Measurements from ENCODE around the gene NEURL1. TPM values are rescaled to one million over a fixed set of nuclear protein-coding genes. Genes with fewer than 3 reads are reported as not detected.

The NEURL1 gene
- total and polyA plus RNA-seq, 2 donors (not counting 1 experiment from before 2014, with no cell fraction given), result 0.30 to 0.57 TPM

DNA sequence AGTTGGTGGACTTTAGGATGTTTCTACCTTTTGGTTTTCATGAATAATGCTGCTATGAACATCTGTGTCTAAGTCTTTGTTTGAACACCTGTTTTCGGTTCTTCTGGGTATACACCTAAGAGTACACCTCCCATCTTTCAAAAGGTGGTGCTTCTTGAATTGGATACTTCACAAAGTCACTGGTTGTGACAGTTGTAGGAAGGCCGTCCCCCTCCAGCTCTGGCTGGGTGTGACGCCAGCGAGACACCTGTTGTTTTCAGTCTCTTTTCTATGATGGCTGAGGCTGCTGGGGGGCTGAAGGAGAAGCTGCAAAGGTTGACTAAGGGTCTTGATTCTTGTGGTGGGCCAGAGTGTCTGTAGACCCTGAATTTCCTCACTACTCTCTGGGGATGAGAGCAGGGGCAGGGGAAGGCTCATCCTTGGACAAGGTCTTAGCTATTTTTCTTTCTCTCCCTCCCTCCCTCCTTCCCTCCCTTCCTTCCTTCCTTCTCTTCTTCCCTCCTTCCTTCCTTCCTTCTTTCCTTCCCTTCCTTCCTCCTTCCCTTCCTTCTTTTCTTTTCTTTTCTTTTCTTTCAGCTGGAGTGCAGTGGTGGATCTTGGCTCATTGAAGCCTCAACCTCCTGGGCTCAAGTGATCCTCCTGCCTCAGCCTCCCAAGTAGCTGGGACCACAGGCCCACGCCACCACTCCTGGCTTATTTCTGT lies 5.6 kb downstream of the NEURL1 start:
- intact Hi-C loops (cut with micrococcal nuclease), result no loop called here
- Mint-ChIP-seq H3K27ac (no peak overlapping the region), H3K4me1 (peaks cover 5% of the 10 kb centered on the region), H3K4me3 (no peak overlapping the region), H3K9me3 (ENCODE audit: insufficient read depth) (no peaks in the 10 kb centered on the region), H3K27me3 (peaks cover 65% of the 10 kb centered on the region)
- Histone ChIP-seq H3K4me3 (ENCODE audit: control extremely low read depth in 1 of 5, extremely low read depth in 1 of 5, insufficient read depth in 1 of 5, low read depth in 2 of 5, low read length in 4 of 5) (no peak overlapping the region), H4K20me1 (ENCODE audit: control insufficient read depth, insufficient read depth, low read length, poor library complexity, severe bottlenecking) (no peaks in the 10 kb centered on the region), H3K4me1 (ENCODE audit: control insufficient read depth in 2 of 2, insufficient read depth in 2 of 2, low read length in 2 of 2) (peaks cover 7% of the 10 kb centered on the region in 2 donors), H3K9ac (ENCODE audit: low read length) (no peak overlapping the region), H3K27ac (ENCODE audit: low read length in 2 of 2) (no peak overlapping the region), H3K4me2 (replicated peaks; ENCODE audit: low read depth, low read length, poor library complexity, severe bottlenecking) (no peak overlapping the region), H3K79me2 (ENCODE audit: control insufficient read depth, insufficient read depth, low read length) (no peaks in the 10 kb centered on the region), H3K36me3 (replicated peaks in 1 of 2; ENCODE audit: control extremely low read depth in 1 of 2, control insufficient read depth in 1 of 2, extremely low read depth in 1 of 2, insufficient read depth in 2 of 2, low read length in 1 of 2) (no peaks in the 10 kb centered on the region), H3K9me3 (ENCODE audit: control extremely low read depth in 1 of 3, control insufficient read depth in 2 of 3, insufficient read depth in 1 of 3, low read length in 2 of 3) (no peaks in the 10 kb centered on the region), H3K27me3 (replicated peaks in 1 of 4; ENCODE audit: control extremely low read depth in 1 of 4, control insufficient read depth in 3 of 4, insufficient read depth in 4 of 4, low read length in 3 of 4) (peaks cover 0 to 30% (median 17%) of the 10 kb centered on the region in 4 experiments), H2AFZ (ENCODE audit: insufficient read depth, low read depth, low read length, poor library complexity, severe bottlenecking) (no peak overlapping the region)
- no peak for DNase-seq
- ATAC-seq (ENCODE audit: low read depth), result no peak
- WGBS (ENCODE audit: insufficient coverage), result 94% methylated on average over 3 of the region's 5 CpGs
- TF ChIP-seq, protein P1, sequence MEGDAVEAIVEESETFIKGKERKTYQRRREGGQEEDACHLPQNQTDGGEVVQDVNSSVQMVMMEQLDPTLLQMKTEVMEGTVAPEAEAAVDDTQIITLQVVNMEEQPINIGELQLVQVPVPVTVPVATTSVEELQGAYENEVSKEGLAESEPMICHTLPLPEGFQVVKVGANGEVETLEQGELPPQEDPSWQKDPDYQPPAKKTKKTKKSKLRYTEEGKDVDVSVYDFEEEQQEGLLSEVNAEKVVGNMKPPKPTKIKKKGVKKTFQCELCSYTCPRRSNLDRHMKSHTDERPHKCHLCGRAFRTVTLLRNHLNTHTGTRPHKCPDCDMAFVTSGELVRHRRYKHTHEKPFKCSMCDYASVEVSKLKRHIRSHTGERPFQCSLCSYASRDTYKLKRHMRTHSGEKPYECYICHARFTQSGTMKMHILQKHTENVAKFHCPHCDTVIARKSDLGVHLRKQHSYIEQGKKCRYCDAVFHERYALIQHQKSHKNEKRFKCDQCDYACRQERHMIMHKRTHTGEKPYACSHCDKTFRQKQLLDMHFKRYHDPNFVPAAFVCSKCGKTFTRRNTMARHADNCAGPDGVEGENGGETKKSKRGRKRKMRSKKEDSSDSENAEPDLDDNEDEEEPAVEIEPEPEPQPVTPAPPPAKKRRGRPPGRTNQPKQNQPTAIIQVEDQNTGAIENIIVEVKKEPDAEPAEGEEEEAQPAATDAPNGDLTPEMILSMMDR (IDR thresholded peaks at IDR 0.05), result no peak
- no peak for TF ChIP-seq EZH2 (IDR thresholded peaks at IDR 0.05; ENCODE audit: borderline replicate concordance, insufficient read depth, low read depth, low read length, poor library complexity, severe bottlenecking)
- ChIA-PET CTCF (no interaction called here), POLR2A (no interaction called here)

GRCh38 chr10:103499881-103500280 lies 6.4 kb downstream of the NEURL1 start:
- ChIA-PET POLR2A (no interaction called here), CTCF (interaction anchor here (1.5 kb wide), 1 partner anchor 84 kb away, joined by 3 read pairs; no protein-coding TSS in a partner anchor)
- Mint-ChIP-seq H3K4me1 (no peaks in the 10 kb centered on the region), H3K27me3 (peaks cover 64% of the 10 kb centered on the region), H3K9me3 (ENCODE audit: insufficient read depth) (no peaks in the 10 kb centered on the region), H3K4me3 (no peak overlapping the region), H3K27ac (no peak overlapping the region)
- ATAC-seq (ENCODE audit: low read depth), result no peak
- TF ChIP-seq EZH2 (IDR thresholded peaks at IDR 0.05; ENCODE audit: borderline replicate concordance, insufficient read depth, low read depth, low read length, poor library complexity, severe bottlenecking), result no peak
- TF ChIP-seq, protein P1 (IDR thresholded peaks at IDR 0.05), result no peak
- Histone ChIP-seq H3K9me3 (ENCODE audit: control extremely low read depth in 1 of 3, control insufficient read depth in 2 of 3, insufficient read depth in 1 of 3, low read length in 2 of 3) (no peaks in the 10 kb centered on the region), H3K4me3 (ENCODE audit: control extremely low read depth in 1 of 5, extremely low read depth in 1 of 5, insufficient read depth in 1 of 5, low read depth in 2 of 5, low read length in 4 of 5) (no peak overlapping the region), H4K20me1 (ENCODE audit: control insufficient read depth, insufficient read depth, low read length, poor library complexity, severe bottlenecking) (no peaks in the 10 kb centered on the region), H3K4me1 (ENCODE audit: control insufficient read depth in 2 of 2, insufficient read depth in 2 of 2, low read length in 2 of 2) (no peaks in the 10 kb centered on the region), H3K79me2 (ENCODE audit: control insufficient read depth, insufficient read depth, low read length) (no peaks in the 10 kb centered on the region), H3K9ac (ENCODE audit: low read length) (no peak overlapping the region), H3K4me2 (replicated peaks; ENCODE audit: low read depth, low read length, poor library complexity, severe bottlenecking) (no peak overlapping the region), H3K27ac (ENCODE audit: low read length in 2 of 2) (no peak overlapping the region), H3K27me3 (replicated peaks in 1 of 4; ENCODE audit: control extremely low read depth in 1 of 4, control insufficient read depth in 3 of 4, insufficient read depth in 4 of 4, low read length in 3 of 4) (peaks cover 0 to 22% (median 9%) of the 10 kb centered on the region in 4 experiments), H2AFZ (ENCODE audit: insufficient read depth, low read depth, low read length, poor library complexity, severe bottlenecking) (no peak overlapping the region), H3K36me3 (replicated peaks in 1 of 2; ENCODE audit: control extremely low read depth in 1 of 2, control insufficient read depth in 1 of 2, extremely low read depth in 1 of 2, insufficient read depth in 2 of 2, low read length in 1 of 2) (no peaks in the 10 kb centered on the region)
- intact Hi-C loops (cut with micrococcal nuclease), result no loop called here
- WGBS (ENCODE audit: insufficient coverage), result 80% methylated on average over 4 of the region's 7 CpGs
- no peak for DNase-seq
